Brain pericyte (primary cell): Measurements from ENCODE around the gene HS2ST1.
"Not testable (repeated sequence)": the region's sequence is repeated elsewhere in the genome, so short reads cannot be mapped to it uniquely, and the experiment has no call there.

Experiments used
- DNase-seq: peaks from one replicate; pipeline ENCODE4 v3.0.0-alpha.2; 2012; ENCODE audit warnings: low read depth, low spot score

HS2ST1 gene

DNA sequence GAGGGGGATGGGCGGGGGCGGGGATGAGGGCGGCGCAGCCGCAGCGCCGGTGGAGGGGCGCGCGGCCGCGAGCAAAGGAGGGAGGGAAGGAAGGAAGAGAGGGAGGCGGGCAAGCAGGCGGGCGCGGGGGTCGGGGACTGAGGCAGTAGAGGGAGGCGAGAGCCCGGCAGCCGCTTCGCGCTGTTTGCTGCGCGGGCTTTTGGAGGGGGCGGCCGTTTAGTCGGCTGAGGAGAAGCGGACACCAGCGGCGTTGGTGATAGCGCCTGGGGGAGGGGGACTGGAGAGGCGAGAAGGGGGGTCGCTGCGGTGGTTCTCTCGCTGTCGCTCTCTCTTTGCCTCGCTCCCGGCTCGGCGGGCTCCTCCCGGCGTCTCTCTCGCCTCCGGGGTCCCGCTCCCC is at the start of gene HS2ST1:
Gene HS2ST1 (plus strand): TSS at position 35 of the 397 bp plus-strand sequence.
- no peak for DNase-seq

GRCh38 chr1:86865973-86866637 is 48.3 kb upstream of the HS2ST1 start:
- DNase-seq = no peak

DNA sequence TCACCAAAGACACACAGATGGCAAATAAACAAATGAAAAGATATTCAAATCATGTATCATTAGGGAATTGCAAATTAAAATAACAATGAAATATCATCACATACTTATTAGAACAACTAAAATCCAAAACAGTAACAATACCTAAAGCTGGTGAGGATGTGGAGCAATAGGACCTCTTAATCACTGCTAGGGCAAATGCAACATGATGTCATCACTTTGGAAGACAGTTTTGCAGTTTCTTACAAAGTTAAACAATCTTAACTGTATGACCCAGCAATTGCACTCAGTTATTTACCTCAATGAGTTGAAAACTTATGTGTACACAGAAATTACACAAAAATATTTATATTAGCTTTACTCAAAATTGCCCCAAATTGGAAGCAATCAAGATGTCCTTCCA is 47.8 kb upstream of the HS2ST1 start:
- no peak for DNase-seq

- DNase-seq = not testable (repeated sequence)
Observed at GRCh38 chr1:86867278-86867677, 47.2 kb upstream of the HS2ST1 start.

GRCh38 chr1:86868477-86868876 is 46.0 kb upstream of the HS2ST1 start:
- no peak for DNase-seq

DNA sequence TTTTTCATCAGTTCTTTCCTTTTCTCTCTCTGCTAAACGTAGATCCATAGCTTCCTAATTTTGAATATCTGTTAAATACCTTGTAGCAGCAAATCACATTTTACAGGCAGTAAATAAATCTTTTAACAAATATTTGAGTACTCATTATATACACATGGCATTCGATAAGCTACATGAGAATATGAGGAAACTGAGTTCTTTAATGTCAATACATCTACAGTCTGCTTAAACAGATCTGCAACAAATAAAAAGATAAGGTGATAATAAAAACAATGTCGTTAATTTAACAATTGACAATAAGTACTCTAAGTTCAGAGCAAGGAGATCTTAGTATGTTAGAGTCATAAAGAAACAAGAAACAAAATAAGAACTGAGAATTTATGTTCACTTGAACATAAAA is 43.4 kb upstream of the HS2ST1 start:
- DNase-seq = no peak

GRCh38 chr1:86872086-86872485 is 42.3 kb upstream of the HS2ST1 start:
- DNase-seq = no peak

- no peak for DNase-seq
Observed at GRCh38 chr1:86875722-86876121, 38.7 kb upstream of the HS2ST1 start.

- no peak for DNase-seq
Observed at GRCh38 chr1:86887479-86888162, 26.8 kb upstream of the HS2ST1 start.

- DNase-seq = no peak
Observed at GRCh38 chr1:86888327-86888726, 26.1 kb upstream of the HS2ST1 start.

DNA sequence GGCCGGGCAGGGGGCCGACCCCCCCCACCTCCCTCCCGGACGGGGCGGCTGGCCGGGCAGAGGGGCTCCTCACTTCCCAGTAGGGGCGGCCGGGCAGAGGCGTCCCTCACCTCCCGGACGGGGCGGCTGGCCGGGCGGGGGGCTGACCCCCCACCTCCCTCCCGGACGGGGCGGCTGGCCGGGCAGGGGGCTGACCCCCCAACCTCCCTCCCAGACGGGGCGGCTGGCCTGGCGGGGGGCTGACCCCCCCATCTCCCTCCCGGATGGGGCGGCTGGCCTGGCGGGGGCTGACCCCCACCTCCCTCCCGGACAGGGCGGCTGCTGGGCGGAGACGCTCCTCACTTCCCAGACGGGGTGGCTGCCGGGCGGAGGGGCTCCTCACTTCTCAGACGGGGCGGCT is 15.0 kb upstream of the HS2ST1 start:
- DNase-seq = not testable (repeated sequence)

DNA sequence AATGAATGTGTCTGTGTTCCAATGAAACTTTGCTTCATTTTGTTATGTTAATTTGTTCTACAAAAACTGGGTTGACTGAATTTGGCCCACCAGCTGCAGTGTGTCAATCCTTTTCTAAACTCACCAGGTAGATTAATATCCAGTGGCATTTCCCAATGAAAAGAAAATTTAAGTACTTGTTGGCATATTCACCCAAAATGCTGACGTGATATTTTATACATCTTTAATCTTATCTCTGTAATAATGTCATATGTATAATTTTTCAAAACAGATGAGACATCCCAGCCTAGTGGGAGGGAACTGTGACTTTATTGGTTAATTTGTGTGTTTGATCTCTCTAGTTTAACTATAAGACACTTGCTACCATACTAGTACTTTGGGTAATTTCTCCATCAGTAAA is 8.6 kb upstream of the HS2ST1 start:
- no peak for DNase-seq

DNA sequence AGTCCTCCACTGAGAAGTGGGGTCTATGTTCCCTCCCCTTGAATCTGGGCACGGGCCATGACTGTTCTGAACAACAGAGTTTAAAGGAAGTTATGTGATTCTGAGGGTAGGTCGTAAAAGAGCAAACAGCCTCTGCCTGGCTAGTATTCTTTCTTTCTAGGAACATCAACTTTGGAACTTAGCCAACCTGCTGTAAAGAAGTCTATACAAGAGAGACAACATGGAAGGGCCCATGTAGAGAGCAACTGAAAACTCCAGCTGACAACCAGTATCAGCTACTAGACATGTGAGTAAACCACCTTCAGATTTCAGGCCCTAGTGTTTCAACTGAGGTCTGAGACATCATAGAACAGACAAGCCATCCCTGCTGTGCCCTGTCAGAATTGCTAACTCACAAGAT is 8.0 kb upstream of the HS2ST1 start:
- no peak for DNase-seq

DNA sequence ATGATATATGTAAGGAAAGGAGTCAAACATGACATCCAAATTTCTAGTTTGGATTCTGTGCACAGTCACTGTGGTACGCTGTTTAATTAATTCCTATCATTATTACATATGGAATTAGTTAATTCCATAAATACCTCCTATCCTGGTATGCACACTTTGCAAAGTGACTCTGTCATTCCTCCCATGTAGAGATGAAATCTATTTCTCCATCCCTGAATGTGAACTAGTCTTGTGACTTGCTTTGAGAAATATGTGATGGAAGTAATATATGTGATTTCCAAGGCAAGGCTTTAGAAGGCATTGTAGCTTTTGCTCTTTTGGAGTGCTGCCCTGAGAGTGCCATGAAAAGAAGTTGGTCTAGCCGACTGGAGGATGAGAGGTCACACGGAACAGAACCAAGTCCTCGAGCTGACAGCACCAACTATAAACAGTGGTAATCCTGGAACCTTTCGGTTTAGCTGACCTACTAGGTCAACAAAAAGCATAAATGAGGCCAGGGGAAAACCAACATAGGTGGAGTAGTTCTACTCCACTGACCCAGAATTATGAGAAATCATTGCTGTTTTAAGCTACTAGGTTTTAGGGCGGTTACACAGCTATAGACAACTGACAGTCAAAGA is 2.0 kb upstream of the HS2ST1 start:
- no peak for DNase-seq

- DNase-seq = peak; percentile 6
Observed at GRCh38 chr1:86913399-86913895, 988 bp upstream of the HS2ST1 start.

- DNase-seq = peak; percentile 99
Observed at GRCh38 chr1:86913896-86914600, 387 bp upstream of the HS2ST1 start, which contains the start of gene SELENOF. TSS of gene SELENOF (minus strand) at chr1:86914126. CDS start at chr1:86914111, 15 bp downstream.

DNA sequence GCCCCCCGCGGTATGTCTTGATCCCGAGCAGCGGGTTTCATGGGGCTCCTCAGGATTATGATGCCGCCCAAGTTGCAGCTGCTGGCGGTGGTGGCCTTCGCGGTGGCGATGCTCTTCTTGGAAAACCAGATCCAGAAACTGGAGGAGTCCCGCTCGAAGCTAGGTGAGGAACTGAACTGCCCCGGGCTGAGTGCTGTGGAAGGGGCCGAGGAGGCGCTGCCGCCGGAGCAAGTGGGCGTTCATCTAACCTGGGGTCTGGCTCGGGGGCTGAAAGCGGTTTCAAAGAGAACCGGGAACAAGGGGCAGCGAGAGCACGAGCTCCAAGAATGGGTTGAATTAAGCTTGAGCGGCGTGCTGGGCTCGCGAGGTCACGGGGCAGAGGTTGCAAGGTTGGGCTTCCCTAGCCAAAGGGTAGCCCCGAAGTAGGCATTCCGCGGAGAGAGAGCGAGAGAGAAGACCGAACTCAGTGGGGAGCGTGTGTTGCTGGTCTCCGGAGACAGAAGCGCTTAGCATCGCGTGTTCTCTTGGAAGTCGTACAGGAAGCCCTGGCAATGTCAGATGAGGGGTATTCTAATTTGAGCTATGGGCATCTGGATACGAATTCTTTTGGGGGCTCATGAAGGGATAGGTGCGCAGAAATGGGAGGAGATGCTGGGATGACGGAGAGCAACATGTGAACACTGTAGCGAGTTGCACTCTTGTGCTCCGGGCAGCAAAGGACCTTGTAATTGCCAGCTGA is 732 bp downstream of the HS2ST1 start:
- DNase-seq = peak; percentile 21

DNA sequence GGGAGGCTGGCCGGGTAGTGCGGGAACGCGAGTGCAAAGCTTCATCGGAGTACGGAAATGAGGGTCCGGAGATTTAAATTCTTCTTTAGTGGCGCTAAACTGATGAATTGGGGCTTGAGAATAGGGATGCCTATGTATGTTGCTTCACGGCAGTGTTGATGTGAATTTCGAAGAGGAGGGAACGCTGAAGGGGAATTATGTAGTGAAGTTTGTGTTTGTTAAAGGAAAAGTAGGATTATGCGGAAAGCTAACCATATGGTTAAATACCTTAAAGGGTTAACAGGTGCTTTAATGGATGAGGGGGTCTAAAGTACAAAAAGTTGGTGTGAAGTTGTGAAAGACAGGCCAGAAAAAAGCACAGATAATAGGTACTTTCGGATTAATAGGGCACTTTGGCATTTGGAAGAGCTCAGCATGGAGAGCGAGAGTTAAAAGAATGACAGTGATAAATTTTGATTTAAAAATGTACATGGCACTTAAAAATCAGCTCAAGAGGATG is 1.4 kb downstream of the HS2ST1 start:
- DNase-seq = no peak

DNA sequence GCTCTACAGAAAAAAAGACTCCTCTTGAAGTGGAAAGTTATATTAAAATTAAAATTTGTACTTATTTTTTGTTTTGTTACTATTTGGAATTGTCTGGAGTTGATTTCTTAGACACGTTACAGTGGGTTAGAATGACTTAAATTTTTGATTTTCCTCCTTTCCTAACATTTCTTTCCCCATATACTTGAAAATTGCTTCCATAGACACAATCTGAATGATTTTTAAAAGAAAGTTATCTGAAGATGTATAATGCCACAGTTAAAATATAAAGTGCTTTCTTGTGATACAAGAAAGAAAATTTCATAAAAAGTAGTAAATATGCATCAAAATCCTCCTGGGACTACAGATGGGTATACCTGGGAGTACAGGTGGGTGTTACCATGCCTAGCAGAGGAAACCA is 2.3 kb downstream of the HS2ST1 start:
- no peak for DNase-seq

GRCh38 chr1:86922445-86922844 is 8.0 kb downstream of the HS2ST1 start:
- no peak for DNase-seq

DNA sequence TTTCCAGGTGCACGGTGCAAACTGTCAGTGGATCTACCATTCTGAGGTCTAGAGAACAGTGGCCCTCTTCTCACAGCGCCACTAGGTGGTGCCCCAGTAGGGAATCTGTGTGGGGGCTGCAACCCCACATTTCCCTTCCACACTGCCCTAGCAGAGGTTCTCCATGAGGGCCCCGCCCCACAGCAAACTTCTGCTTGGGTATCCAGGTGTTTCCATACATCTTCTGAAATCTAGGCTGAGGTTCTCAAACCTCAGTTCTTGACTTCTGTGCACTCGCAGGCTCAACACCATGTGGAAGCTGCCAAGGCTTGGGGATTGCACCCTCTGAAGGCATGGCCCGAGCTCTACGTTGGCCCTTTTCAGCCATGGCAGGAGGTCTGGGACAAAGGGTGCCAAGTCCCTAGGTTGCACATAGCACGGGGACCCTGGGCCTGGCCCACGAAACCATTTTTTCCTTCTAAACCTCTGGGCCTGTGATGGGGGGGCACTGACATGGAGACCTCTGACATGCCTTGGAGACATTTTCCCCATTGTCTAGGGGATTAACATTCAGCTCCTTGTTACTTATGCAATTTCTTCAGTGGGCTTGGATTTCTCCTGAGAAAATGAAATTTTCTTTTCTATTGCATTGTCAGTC is 10.0 kb downstream of the HS2ST1 start:
- DNase-seq = no peak
